B cell (primary cell): Measurements from ENCODE around the gene OSBPL5.

Source experiments
- EZH2 ChIP-seq: IDR thresholded peaks from 2 replicates; pipeline ENCODE4 v1.6.1; 2012; ENCODE audit warnings: borderline replicate concordance, low read depth, mild to moderate bottlenecking, moderate library complexity, low read length; ENCODE audit not compliant: insufficient read depth, poor library complexity, severe bottlenecking
- TF ChIP-seq, protein P1 (sequence below): fragments of 200-600 bp; IDR thresholded peaks from one replicate; pipeline ENCODE4 v1.8.0; 2022; ENCODE audit warnings: antibody characterized with exemption, mild to moderate bottlenecking

DNA sequence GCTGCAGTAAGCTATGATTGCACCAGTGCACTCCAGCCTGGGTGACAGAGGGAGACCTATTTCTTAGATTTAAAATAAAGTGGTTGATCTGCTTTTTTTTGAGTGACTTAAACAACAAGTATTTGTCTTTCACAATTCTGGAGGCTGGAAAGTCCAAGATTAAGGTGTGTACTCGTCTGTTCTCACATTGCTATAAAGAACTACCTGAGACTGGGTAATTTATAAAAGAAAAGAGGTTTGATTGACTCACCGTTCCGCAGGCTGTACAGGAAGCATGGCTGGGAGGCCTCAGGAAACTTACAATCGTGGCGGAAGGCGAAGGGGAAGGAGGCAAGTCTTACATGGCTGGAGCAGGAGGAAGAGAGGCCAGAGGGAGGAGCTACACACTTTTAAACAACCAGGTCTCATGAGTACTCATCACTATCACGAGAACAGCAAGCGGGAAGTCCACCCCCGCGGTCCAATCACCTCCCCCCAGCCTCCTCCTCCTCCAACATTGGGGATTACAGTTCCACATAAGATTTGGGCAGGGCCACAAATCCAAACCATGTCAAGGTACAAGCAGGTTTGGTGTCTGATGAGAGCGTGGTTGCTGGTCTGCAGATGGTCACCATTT is 19.7 kb upstream of the OSBPL5 start:
- TF ChIP-seq, protein P1, sequence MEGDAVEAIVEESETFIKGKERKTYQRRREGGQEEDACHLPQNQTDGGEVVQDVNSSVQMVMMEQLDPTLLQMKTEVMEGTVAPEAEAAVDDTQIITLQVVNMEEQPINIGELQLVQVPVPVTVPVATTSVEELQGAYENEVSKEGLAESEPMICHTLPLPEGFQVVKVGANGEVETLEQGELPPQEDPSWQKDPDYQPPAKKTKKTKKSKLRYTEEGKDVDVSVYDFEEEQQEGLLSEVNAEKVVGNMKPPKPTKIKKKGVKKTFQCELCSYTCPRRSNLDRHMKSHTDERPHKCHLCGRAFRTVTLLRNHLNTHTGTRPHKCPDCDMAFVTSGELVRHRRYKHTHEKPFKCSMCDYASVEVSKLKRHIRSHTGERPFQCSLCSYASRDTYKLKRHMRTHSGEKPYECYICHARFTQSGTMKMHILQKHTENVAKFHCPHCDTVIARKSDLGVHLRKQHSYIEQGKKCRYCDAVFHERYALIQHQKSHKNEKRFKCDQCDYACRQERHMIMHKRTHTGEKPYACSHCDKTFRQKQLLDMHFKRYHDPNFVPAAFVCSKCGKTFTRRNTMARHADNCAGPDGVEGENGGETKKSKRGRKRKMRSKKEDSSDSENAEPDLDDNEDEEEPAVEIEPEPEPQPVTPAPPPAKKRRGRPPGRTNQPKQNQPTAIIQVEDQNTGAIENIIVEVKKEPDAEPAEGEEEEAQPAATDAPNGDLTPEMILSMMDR = no peak
- no peak for TF ChIP-seq EZH2
